Measurements from ENCODE around the gene MAP3K15.

Gene MAP3K15

DNA sequence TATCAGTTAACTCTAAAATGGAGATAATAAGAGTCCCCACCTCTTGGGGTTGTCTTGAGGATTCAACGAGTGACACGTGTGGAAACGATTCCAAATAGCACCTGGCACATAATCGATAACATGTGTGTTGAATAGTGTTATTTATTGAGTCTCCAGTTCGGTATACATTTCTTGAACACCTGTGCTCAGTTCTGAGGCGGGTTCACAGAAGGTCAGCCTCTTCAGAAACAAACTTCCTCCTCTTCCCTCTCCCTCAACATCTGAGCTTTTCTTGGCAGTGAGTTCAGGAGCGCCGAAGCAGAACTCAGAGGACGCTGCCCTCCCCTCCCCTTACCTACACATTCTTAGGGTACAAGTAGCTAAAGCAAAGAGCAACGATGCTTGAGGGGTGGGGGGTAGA lies 170.6 kb downstream of the MAP3K15 start:
- DNase-seq (ENCODE audit: low spot score), result no peak

DNA sequence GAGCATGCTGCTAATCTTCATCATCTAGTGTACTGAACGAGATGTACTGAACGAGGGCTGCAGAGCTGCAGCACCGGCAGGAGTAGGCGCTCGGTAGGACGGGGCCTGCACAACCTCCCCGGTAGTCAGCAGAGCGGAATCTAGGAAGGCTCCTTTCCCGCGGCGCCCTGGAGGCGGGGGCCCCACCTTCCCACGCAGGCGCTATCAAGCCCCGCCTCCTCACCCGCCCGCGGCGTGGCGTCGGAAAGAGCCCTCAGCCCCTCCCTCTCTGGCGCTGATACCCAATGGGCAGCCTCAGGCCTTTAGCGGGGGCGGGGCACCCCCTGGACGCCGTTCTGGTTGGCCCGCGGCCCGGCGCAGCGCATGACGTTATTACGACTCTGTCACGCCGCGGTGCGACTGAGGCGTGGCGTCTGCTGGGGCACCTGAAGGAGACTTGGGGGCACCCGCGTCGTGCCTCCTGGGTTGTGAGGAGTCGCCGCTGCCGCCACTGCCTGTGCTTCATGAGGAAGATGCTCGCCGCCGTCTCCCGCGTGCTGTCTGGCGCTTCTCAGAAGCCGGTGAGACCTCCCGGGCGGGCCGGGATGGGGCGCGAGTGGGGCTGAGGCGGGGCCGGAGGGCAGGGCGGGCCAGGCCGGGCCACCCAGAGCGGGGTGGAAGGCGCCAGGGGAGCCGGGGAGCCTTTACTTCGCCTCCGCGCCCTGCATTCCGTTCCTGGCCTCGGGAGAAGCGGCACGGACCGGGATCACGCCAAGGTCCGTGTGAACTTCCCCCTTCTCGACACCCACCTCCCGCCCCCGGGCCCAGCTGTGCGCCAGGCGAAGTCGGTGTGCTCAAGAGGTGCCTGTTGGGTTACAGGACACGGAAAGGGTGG lies 171.5 kb downstream of the MAP3K15 start, which contains the start of gene PDHA1:
Gene PDHA1, plus strand, starts transcription at position 393 of the 874 bp plus-strand sequence. Its CDS starts 111 bp downstream, at position 504.
- peak; percentile 90 for DNase-seq (ENCODE audit: low spot score)

DNA sequence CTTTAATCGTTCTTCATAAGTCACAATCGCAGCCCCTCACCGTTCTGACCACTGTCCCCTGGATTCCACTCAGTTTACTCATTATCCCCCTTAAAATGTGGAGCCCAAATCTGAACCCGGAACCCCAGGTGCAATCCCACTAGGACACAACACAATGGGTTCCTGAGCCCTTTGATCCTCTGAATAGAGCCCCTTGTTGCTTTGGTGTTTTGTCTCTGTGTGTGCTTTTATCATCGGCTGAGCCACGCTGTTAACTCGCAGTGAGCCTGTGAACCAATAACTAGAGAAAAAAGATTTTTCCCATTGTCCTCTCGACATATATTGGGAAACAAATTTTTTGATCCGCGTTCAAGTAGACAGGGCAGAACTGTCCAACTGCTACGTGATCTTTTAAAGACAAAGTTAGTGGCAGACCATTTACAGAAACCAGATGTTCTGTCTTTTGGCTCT lies 172.2 kb downstream of the MAP3K15 start:
- no peak for DNase-seq (ENCODE audit: low spot score)

DNA sequence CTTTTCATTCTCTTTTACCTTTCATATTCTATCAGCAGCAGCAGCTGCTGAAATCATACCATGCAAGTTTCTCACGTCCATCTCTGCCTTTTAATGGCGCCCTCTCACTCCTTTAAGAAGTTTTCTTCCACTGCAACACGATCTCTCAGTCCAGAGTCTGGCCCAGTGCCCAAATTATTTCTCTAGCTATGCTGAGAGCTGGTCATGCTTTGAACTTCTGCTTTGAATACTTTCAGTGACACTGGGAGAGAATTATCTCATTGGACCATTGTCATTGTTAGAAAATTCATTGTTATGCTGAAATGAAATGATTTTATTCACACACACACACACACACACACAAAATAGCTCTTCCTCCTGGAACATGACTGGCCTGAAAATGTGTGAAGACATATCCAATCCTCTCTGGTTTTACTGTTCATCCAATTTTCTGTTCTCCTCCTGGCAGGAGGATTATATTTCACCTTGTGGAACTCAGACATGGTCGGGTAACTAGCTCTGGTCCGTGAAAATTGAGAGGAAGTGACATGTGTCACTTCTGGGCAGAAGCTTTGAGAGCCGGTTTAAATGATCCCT lies 172.9 kb downstream of the MAP3K15 start:
- DNase-seq (ENCODE audit: low spot score), result no peak

DNA sequence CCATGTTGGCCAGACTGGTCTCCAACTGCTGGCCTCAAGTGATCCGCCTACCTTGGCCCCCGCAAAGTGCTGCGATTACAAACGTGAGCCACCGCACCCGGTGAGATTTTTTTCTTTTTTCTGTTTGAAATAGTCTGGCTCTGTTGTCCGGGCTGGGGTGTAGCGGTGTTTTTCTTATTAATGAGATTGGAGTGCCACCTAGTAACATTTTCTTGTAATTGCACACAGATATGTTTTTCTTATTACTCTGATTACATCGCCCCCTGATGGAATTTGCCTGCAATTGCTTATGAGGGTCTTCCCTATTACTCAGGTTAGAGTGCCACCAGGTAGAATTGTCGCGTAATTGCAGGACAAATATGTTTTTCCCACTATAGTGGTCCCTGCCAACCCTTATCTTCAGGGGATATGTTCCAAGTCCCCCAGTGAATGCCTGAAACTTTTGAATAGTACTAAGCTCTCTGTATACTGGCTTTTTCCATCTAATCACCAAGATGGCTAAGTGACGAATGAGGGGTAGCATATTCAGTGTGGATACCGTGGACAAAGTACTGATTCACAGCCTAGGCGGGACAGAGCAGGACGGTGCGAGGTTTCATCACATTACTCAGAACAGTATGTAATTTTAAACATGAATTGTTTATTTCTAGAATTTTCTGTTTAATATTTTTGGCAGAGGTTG lies 180.2 kb downstream of the MAP3K15 start:
- peak; percentile 28 for DNase-seq (ENCODE audit: low spot score)

DNA sequence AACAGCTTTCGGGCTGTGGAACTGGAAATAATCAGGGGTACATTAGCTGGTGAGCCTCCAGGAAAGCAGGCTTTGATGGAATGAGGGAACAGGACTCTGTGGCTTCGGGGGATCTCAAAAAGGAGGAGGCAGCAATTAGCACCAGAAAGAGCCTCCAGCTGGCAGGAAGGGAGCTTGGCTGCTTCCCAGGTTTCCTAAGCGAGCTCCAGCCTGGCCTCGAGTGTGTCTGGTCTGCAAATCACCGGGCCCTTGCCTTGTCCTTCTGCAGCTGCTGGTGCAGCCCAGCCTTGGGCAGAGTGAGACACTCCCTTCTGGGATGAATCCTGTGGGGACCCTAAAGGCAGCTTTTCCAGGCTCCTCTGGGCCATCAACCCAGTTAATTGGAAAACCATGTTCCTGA lies 182.3 kb downstream of the MAP3K15 start:
- DNase-seq (ENCODE audit: low spot score), result no peak

DNA sequence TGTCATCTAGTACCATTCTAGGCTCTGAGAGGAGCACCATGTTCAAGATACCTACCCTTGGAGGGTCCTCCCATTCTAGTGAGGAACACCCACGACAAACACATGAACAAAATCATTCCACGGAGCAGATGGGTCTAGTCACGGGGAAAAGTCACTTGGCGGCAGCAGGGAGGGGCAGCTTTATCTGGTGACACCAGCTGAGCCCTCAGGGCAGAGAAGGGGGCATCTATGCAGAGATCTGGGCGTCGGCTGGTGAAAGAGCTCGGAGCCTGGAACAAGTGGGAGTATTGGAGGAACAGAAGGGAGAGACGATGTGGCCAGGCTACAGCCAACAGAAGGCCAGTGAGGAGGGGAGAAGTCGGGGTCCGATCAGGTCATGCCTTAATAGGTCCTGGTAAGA lies 183.5 kb downstream of the MAP3K15 start:
- DNase-seq (ENCODE audit: low spot score), result no peak

DNA sequence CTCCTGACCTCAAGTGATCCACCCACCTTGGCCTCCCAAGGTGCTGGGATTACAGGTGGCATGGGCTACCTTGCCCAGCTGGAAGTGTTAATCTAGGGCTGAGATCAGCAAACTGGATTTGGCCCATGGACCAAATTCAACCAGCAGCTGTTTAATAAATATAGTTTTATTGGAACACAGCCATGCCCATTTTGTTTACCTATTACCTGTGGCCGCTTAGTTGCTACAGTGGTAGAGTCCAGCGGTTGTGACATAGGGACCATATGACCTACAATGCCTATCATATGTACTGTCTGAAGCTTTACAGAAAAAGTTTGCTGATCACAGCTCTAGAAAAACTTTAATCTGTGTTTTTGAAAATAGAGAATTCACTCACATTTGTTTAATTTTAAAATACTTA lies 188.7 kb downstream of the MAP3K15 start:
- DNase-seq (ENCODE audit: low spot score), result no peak

Data from COLO829 (cell line).